Prostate gland (tissue), 2 donors: ENCODE results near the gene GBA3.

Experiments
- POLR2A ChIP-seq: fragments of 450-650 bp; IDR thresholded peaks from one replicate; pipeline ENCODE4 v1.6.1; 2016; ENCODE audit warnings: antibody characterized with exemption, mild to moderate bottlenecking
- POLR2AphosphoS5 ChIP-seq: sonication (generic); formaldehyde crosslinking; IDR thresholded peaks from one replicate; pipeline ENCODE4 v1.6.1; 2017; ENCODE audit warnings: antibody characterized with exemption
- TF ChIP-seq, protein P1 (sequence below), 4 experiments: fragments of 200-600 bp in 2 of 4; fragments of 450-650 bp in 2 of 4; sonication (generic) in 2 of 4; IDR thresholded peaks; 1 replicate in 3 of 4; 2 replicates in 1 of 4; pipeline ENCODE4 v1.5.1; 2016 to 2019; ENCODE audit warnings: antibody characterized with exemption in 4 of 4, mild to moderate bottlenecking in 2 of 4, moderate library complexity in 2 of 4

DNA sequence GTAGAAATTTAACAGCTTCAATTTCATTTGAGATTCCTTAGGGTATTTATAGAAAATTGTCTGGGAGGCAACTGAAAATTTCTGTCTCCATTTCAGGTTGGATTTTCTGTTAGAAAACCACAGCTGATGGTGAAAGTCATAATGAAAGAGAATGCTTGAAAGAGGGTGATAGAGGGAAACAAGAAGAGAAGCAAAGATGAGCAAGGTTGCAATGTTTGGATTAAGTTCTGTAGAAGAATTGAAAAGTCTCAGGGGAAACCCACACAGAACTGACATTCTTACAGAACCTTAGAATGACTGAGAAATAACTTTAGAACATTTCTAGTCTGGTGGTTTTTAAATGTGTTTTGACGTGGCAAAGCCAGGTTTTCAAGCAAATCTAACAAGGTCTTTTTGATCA lies 14.7 kb downstream of the GBA3 start:
- TF ChIP-seq, protein P1, sequence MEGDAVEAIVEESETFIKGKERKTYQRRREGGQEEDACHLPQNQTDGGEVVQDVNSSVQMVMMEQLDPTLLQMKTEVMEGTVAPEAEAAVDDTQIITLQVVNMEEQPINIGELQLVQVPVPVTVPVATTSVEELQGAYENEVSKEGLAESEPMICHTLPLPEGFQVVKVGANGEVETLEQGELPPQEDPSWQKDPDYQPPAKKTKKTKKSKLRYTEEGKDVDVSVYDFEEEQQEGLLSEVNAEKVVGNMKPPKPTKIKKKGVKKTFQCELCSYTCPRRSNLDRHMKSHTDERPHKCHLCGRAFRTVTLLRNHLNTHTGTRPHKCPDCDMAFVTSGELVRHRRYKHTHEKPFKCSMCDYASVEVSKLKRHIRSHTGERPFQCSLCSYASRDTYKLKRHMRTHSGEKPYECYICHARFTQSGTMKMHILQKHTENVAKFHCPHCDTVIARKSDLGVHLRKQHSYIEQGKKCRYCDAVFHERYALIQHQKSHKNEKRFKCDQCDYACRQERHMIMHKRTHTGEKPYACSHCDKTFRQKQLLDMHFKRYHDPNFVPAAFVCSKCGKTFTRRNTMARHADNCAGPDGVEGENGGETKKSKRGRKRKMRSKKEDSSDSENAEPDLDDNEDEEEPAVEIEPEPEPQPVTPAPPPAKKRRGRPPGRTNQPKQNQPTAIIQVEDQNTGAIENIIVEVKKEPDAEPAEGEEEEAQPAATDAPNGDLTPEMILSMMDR (IDR thresholded peaks at IDR 0.05): no peak
- TF ChIP-seq POLR2A: no peak
- no peak for TF ChIP-seq POLR2AphosphoS5
